ENCODE measurements around the gene LIAS. TPM values are rescaled to one million over a fixed set of nuclear protein-coding genes. Genes with fewer than 3 reads are reported as not detected.
"Not testable (repeated sequence)": the region's sequence is repeated elsewhere in the genome, so short reads cannot be mapped to it uniquely, and the experiment has no call there.

Gene LIAS
- 17.0 and 18.4 TPM in 2 replicates for total RNA-seq
- long read RNA-seq, full-length matches to known transcripts = 16 of 20 reads
- long read RNA-seq, partial matches to known transcripts = 0 of 20 reads
- long read RNA-seq, other reads (novel, unspliced or antisense) = 4 of 20 reads

GRCh38 chr4:39458505-39459300 lies at the start of gene LIAS, which contains the start of gene RPL9:
TSS of gene LIAS (plus strand) at chr4:39459056. CDS start at chr4:39459118, 62 bp downstream.
TSS of gene RPL9 (minus strand) at chr4:39458922. CDS start at chr4:39458439, 483 bp downstream.
- peaks cover 24% of the 10 kb centered on the region for H3K4me1 Mint-ChIP-seq (ENCODE audit: low read depth)
- TF ChIP-seq CTCF (IDR thresholded peaks at IDR 0.05; ENCODE audit: unreplicated experiment) = no peak
- DNase-seq (ENCODE audit: low spot score, unreplicated experiment) = peak; percentile 89
- no peaks in the 10 kb centered on the region for H3K27me3 Mint-ChIP-seq
- no peaks in the 10 kb centered on the region for H3K9me3 Mint-ChIP-seq (ENCODE audit: low read depth)
- peak within 1 kb of the TSS; percentile 98 for H3K4me3 Mint-ChIP-seq (ENCODE audit: low read depth)
- peaks cover 28% of the 10 kb centered on the region for H3K36me3 Mint-ChIP-seq (ENCODE audit: insufficient read depth)
- peak within 1 kb of the TSS; percentile 100 for H3K27ac Mint-ChIP-seq

GRCh38 chr4:39410415-39410814 lies 48.4 kb upstream of the LIAS start:
- Mint-ChIP-seq H3K4me1 (ENCODE audit: low read depth) (peaks cover 20% of the 10 kb centered on the region), H3K27ac (no peak overlapping the region), H3K27me3 (no peaks in the 10 kb centered on the region), H3K4me3 (ENCODE audit: low read depth) (no peak overlapping the region), H3K36me3 (ENCODE audit: insufficient read depth) (no peaks in the 10 kb centered on the region), H3K9me3 (ENCODE audit: low read depth) (no peaks in the 10 kb centered on the region)
- no peak for TF ChIP-seq CTCF (IDR thresholded peaks at IDR 0.05; ENCODE audit: unreplicated experiment)
- DNase-seq (ENCODE audit: low spot score, unreplicated experiment) = no peak

GRCh38 chr4:39411561-39411960 lies 47.3 kb upstream of the LIAS start:
- not testable (repeated sequence) for DNase-seq (ENCODE audit: low spot score, unreplicated experiment); H3K36me3 Mint-ChIP-seq (ENCODE audit: insufficient read depth); H3K9me3 Mint-ChIP-seq (ENCODE audit: low read depth); H3K27me3 Mint-ChIP-seq; H3K27ac Mint-ChIP-seq; H3K4me3 Mint-ChIP-seq (ENCODE audit: low read depth)
- peaks cover 22% of the 10 kb centered on the region for H3K4me1 Mint-ChIP-seq (ENCODE audit: low read depth)

DNA sequence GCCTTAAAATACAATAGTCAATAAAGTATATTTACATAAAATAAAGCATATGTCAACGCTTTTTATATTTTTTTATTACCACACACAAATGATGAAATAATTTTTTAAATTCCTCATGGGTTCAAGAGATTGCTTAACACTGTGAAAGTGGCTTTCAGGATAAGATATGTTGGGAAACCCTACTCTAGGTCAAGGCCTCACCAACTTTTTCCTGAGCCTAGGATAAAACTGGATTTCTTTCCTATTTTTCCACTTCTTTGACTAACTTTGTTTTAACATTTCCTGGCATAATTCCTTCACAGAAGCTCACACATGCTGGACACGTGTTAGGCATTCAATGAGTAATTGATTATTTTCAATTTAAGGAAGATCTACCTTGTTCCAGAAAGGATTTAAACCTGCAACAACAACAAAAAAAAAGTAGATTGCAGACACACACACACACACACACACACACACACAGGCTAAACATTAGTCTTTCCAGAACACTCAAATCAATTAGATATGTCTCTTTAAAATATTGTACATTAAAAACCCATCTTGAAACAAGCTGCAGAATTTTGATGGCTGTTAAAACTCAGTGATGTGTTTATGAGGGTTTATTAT lies 43.1 kb upstream of the LIAS start:
- no peaks in the 10 kb centered on the region for H3K9me3 Mint-ChIP-seq (ENCODE audit: low read depth)

GRCh38 chr4:39422247-39422646 lies 36.6 kb upstream of the LIAS start:
- Mint-ChIP-seq H3K27me3 (no peaks in the 10 kb centered on the region), H3K27ac (no peak overlapping the region), H3K4me3 (ENCODE audit: low read depth) (no peak overlapping the region), H3K36me3 (ENCODE audit: insufficient read depth) (no peaks in the 10 kb centered on the region), H3K9me3 (ENCODE audit: low read depth) (no peaks in the 10 kb centered on the region), H3K4me1 (ENCODE audit: low read depth) (no peaks in the 10 kb centered on the region)
- TF ChIP-seq CTCF (IDR thresholded peaks at IDR 0.05; ENCODE audit: unreplicated experiment) = no peak
- no peak for DNase-seq (ENCODE audit: low spot score, unreplicated experiment)

More for the DNA sequence above, 43.1 kb upstream of the LIAS start:
- no peaks in the 10 kb centered on the region for H3K27me3 Mint-ChIP-seq
- peaks cover 13% of the 10 kb centered on the region for H3K4me1 Mint-ChIP-seq (ENCODE audit: low read depth)
- no peak overlapping the region for H3K4me3 Mint-ChIP-seq (ENCODE audit: low read depth)
- no peaks in the 10 kb centered on the region for H3K36me3 Mint-ChIP-seq (ENCODE audit: insufficient read depth)
- no peak for TF ChIP-seq CTCF (IDR thresholded peaks at IDR 0.05; ENCODE audit: unreplicated experiment)
- H3K27ac Mint-ChIP-seq = no peak overlapping the region
- DNase-seq (ENCODE audit: low spot score, unreplicated experiment) = no peak

- H3K27ac Mint-ChIP-seq; H3K27me3 Mint-ChIP-seq; H3K4me3 Mint-ChIP-seq (ENCODE audit: low read depth); H3K36me3 Mint-ChIP-seq (ENCODE audit: insufficient read depth); DNase-seq (ENCODE audit: low spot score, unreplicated experiment); H3K9me3 Mint-ChIP-seq (ENCODE audit: low read depth): not testable (repeated sequence)
- peaks cover 13% of the 10 kb centered on the region for H3K4me1 Mint-ChIP-seq (ENCODE audit: low read depth)
Measured at GRCh38 chr4:39425297-39425696, 33.6 kb upstream of the LIAS start.
